Keratinocyte (primary cell): ENCODE results near the gene EGFL7.

Source experiments
- EZH2 ChIP-seq: IDR thresholded peaks from one replicate; pipeline ENCODE4 v1.6.1; 2012; ENCODE audit warnings: inconsistent platforms, mild to moderate bottlenecking, low read length, moderate library complexity
- TF ChIP-seq, protein P1 (sequence below), 3 experiments: IDR thresholded peaks in 1 of 3; conservative IDR thresholded peaks in 1 of 3; optimal IDR thresholded peaks in 1 of 3; 2 replicates in 2 of 3; 3 replicates in 1 of 3; pipeline versions ENCODE3 to v1.5.1; 2011; ENCODE audit warnings: low read length in 3 of 3, mild to moderate bottlenecking in 3 of 3, moderate library complexity in 2 of 3, control low read depth in 1 of 3, inconsistent platforms in 1 of 3; ENCODE audit not compliant: insufficient read depth in 2 of 3; ENCODE audit errors: extremely low read depth in 1 of 3

DNA sequence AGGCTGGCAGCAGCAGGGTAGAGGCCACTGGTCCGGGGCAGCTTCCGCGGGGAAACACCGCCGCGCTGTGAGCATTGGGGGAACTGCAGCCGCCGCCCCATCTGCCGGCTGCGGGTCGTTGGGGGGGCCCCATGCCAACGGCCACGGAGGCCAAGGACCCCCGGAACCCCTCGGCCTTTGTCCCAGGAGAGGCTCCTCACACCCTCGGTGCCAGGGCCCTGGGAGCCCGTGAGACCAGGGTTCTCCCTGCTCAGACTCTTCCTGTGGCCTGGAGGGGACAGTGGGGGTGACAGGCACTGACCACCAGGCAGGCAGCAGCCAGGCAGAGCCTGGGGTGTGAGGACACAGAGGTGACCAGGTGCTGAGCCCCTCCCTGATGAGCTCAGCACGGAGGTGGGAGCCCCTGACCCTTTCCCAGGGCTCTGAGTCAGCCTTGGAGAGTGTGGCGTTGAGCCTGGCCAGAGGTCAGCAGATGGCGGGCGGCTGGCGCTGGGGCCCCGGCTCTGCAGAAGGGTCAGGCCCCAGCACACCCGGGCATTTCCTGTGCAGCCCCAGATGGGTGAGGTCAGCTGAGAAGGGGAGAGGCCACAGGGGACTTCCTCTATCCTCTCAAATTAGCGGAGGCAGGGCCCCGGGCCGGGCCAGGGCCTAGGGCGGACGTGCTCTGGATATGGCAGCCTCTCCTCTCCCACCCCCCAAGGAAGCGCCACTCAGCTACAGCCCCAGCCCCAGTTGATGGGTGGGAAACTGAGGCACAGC is 17.9 kb upstream of the EGFL7 start:
- TF ChIP-seq, protein P1, sequence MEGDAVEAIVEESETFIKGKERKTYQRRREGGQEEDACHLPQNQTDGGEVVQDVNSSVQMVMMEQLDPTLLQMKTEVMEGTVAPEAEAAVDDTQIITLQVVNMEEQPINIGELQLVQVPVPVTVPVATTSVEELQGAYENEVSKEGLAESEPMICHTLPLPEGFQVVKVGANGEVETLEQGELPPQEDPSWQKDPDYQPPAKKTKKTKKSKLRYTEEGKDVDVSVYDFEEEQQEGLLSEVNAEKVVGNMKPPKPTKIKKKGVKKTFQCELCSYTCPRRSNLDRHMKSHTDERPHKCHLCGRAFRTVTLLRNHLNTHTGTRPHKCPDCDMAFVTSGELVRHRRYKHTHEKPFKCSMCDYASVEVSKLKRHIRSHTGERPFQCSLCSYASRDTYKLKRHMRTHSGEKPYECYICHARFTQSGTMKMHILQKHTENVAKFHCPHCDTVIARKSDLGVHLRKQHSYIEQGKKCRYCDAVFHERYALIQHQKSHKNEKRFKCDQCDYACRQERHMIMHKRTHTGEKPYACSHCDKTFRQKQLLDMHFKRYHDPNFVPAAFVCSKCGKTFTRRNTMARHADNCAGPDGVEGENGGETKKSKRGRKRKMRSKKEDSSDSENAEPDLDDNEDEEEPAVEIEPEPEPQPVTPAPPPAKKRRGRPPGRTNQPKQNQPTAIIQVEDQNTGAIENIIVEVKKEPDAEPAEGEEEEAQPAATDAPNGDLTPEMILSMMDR (optimal IDR thresholded peaks at IDR 0.05 in 1 of 3, IDR thresholded peaks at IDR 0.05 in 1 of 3, conservative IDR thresholded peaks at IDR 0.05 in 1 of 3; ENCODE audit: extremely low read depth in 1 of 3, insufficient read depth in 2 of 3, low read length in 3 of 3): peak; percentile 74 to 99 (median 94)
- no peak for TF ChIP-seq EZH2
